IPS DF 19.7 (cell line): Measurements from ENCODE around the gene TGFB1.
"Not testable (repeated sequence)": the region's sequence is repeated elsewhere in the genome, so short reads cannot be mapped to it uniquely, and the experiment has no call there.

Experiments
- DNase-seq: peaks from one replicate; pipeline ENCODE4 v3.0.0-alpha.2; 2013; ENCODE audit warnings: low read depth, low spot score

TGFB1 gene

DNA sequence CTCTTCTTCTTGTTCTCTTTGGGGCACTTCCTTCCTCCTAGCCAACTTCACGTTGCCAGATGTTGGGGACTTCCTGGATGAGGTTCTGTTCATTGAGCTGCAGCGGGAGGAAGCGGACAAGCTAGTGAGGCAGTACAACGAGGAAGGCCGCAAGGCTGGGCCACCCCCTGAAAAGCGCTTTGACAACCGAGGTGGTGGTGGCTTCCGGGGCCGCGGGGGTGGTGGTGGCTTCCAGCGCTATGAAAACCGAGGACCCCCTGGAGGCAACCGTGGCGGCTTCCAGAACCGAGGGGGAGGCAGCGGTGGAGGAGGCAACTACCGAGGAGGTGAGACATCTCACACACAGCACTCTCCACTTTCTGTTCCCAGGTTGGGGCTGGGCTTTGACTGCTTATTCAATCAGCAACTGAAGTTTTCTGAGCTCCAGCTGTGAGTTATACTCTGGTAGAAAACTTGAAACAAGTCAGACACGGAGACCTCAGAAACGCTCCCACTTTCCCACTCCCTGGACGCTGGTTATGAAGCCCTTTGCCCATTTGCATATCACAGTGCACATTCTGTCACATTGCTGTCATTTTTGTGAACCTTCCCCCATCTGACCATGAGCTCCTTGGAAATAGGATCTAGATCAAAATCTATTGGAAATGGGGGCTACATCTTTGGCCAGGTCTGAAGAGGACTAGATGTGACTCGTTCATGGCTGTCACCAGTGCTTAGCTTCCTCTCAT, 50.9 kb downstream of the TGFB1 start:
- DNase-seq: no peak

DNA sequence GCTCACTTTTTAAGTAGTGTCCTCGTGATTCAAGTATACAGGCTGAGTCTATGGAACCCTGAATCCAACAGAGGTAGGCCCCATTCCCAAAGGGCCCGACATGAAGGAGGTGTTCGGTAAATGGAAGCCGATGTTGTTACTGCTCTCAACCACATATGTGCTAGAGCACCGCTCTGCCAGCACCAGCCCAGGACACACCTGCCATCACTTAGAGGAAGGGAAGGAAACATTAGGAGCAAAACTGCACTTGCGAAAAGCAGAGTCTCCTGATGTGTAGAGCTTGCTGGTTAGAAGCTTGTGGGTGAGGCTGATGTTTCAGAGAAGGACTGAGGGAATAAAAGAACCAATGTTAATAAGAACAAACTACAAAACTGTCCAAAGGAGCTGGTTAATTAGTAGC, 53.2 kb downstream of the TGFB1 start:
- DNase-seq: no peak

DNA sequence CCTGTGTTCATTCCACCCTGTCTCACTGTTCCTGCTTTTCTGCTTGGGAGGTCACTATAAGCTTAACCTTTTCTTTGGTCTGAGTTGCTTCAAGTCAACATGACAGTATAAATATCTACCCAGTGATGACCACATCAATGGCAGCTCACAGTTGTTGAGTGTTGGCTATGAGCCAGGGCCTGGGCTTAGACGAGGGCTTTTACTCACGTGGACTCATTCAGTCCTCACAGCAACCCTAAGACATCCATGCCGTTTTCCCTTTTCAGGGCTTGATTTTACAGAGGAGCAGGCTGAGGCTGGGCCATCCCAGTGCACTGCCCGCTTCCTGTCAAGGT, 54.0 kb downstream of the TGFB1 start:
- DNase-seq: no peak

DNA sequence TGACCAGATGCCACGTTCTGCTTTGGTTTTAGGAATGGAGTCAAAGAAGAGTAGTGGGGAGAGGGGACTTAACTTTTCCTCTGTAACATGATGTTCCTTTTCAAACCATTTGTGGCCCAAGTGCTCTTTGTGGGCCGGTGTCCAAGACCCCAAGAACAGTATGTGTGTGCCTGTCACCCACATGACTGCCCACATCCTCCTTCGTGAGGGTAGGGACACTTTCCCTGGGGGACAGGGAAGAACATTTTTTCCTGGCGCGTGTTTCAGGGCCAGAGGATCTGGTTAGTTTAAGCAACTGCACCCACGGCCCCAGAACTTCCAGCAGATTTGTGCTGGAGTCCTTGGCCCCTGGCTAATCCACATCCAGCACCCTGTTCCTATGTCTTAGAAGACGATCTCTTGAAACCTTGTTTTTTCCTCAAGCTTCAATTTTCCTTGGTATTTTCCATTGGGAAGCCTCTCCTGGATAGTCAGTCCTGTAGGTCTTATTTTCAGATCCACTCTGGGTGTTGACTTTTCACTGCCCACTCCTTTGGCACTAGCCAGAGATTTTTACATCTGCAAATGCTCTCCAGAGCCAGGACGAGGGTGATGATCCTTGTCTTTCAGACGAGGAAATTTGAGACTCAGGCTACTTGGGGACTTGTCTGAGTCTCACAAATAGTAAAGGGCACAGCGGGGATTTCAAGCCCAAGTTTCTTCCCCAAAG, 54.5 kb downstream of the TGFB1 start:
- DNase-seq: no peak

DNA sequence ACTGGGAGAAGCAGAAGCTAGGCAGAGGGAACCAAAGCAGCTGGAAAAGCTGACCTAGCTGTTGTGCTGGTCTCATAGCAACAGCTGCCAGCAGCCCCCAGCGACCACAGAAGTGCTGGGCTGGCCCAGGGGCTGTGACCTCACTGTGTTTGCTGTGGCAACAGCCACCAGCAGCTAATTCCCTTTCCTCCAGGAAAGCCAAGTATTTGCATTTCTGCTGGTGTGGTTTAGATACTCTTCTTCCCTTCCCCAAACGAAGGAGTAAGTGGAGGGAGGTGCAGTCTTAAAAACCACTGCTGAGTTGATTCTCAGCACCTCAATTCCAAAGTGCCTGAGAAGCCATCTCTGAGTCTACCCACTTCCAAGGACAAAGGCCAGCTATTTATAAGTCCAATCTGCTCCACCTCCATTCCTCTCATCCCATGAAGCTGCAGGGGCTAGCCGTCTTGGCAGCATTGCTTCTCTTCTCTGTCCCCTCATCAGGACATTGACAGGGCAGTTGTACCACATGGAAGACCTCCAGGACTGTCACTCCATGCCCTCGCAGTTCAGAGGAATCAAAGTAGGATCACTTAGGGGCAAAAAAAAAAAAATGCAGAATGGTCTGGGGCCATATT, 55.3 kb downstream of the TGFB1 start:
- DNase-seq: no peak

DNA sequence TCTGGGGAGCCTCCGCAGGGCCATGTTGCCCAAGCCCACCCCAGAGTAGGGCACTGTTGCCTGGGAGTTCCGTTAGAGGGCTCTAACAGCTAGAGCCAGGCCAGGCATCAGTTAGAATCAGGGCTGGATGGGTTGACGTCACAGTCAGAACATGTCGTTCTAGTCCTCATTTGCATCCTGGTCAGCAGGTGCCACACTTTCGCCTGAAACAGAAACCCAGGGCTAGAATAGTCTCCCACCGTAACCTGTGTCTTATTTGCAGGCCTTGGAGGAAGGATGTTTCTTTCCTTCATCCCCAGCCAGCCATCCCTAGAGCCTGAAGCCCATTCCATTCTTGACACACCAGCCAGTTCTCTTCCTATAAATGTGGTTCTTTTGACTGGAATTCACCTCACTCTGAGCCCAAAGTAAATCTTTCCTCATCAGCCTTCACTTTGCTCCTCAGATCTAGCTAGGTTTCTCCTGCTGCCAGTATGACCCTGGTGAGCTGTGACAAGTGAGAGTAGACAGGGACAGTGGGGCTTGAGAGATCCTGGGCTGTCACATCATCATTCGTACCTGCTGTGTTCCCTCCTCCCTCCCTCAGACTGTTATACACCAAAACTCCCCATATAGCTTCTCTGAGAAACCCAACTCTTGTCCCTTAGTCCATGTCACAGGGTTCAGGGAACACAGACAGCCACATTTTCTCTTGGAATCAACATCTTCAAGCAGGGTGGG, 55.9 kb downstream of the TGFB1 start:
- no peak for DNase-seq

DNA sequence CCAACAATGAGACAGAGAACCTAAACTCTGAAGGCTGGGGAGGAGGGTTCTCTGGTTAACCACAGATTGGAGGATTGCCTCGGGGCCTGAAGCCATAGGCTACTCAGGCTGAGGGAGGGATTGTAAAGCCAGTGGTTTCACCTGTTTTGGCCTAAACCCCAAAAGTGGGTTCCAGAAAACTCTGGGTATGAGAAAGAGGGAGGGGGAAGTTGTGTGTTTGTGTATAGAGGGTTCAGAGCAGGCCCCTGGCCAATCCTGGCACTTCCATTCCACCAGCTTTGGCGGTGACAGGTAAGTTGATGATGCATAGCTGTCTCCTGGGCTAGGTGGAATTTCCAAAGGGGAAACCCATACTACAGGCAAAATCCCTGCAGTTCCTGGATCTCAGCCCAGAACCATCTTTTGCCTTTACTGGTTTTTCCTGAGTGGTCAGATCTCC, 57.3 kb downstream of the TGFB1 start:
- DNase-seq: no peak

DNA sequence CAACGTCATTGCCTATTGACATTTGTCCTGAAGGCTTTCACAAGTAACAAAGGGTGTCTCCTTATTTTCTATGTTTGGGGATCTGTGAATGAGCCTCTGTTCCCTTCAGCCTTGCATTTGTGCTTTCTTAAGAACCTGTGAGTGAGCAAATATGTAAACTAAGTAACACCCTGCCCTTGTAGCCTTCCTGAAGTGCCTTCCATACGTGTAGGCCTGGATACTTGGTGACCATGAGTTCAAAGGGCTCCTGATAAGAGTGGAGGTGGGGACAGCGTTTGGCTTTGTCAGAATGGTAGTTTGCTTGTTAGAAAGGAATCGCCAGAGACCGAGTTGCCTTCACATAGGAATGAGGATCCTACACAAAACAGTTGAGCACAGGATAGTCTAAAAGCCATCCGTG, 58.2 kb downstream of the TGFB1 start:
- no peak for DNase-seq

DNA sequence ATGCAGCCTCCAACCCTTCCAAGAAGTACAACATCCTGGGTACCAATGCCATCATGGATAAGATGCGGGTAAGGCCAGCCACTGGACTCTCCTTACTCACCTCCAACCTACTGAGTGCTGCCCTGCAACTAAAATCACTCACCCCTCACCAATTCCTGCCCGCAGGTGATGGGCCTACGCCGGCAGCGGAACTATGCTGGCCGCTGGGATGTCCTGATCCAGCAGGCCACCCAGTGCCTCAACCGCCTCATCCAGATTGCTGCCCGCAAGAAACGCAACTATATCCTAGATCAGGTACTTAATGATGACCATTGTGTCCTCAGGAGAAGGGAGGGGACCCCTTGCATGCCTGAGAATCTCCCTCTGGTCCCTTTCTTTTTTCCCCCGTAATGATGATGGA, 59.3 kb downstream of the TGFB1 start:
- DNase-seq: no peak

DNA sequence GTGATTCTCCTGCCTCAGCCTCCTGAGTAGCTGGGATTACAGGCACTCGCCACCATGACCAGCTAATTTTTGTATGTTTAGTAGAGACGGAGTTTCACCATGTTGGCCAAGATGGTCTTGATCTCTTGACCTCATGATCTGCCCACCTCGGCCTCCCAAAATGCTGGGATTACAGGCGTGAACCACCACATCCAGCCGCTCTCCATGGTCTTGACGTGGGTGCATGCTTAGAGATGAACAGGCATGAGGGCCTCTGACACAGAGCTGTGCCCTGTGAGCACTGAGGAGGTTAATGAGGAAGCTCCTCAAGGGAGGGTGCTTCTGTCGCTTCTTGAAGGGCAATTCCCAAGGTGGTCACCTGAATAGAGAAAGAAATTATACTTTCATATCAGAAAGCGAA, 63.9 kb downstream of the TGFB1 start:
- not testable (repeated sequence) for DNase-seq

DNA sequence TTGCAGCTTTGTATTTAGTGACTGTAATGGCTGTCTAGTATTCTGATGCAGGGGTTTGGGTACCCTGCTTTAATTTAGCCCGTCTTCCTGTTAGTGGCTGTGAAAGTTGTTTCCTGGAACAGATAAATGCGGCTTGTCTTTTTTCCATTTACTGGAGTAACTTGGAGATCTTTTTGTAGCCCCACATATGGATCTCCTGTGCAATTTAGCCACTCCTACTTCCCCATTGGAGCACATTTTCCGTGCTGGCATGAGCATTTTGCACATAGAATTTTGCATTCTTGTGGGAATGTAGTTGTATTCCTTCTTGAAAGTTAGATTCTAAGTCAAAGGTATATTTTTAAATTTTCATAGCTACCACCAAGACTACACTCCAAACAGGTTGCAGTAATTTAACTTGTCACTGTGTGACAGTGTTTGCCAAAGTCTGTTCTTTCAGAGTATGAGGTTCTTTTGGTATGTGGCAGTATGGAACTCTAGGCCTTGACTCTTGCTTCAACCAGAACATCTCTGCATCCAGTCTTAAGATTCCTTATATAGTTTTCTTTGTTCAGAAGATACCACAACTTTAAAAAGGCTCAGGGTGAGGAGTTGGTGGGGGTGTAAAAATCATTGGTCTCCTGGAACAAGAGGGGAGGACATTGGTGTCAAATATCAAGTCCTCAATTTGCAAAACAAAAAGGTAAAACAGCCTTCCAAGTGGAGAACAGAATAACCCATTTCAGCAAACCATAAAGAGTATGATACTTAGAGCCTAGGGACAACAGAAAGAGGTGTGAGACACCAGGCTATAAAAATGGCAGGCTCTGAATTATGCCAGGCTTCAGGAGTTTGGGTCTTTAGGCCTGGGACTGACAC, 64.8 kb downstream of the TGFB1 start:
- no peak for DNase-seq
